Stimulated activated CD4-positive, alpha-beta T cell treated with anti-CD3 and anti-CD28 coated beads, Interleukin-15, amount 100 ng/mL, for 1 hour (primary cell): Measurements from ENCODE around the gene KRT80.

ENCODE experiments used
- DNase-seq, 2 donors: peaks; one replicate each; pipeline ENCODE4 v3.0.0-alpha.2; 2020; ENCODE audit warnings: low read depth in 1 of 2, low spot score in 1 of 2

Gene KRT80

DNA sequence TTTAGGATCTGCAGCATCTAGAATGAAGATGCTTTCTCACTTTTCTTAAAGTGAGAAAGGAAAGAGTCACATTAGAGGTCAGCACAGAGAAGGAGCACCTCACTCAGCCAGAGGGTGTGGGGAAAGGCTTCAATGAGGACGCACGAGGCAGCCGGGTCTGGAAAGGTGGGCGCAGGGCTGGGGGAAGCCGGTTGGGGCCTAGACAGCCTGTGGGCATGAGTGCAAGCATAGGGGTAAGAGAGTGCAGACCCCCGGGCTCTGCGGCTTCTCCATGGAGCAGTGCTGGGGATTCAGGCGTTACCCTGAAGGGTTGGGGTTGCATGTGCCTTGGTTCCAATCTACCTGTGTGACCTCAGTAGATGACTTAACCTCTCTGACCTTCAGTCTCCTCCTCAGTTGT is 49.9 kb downstream of the KRT80 start:
- no peak for DNase-seq

DNA sequence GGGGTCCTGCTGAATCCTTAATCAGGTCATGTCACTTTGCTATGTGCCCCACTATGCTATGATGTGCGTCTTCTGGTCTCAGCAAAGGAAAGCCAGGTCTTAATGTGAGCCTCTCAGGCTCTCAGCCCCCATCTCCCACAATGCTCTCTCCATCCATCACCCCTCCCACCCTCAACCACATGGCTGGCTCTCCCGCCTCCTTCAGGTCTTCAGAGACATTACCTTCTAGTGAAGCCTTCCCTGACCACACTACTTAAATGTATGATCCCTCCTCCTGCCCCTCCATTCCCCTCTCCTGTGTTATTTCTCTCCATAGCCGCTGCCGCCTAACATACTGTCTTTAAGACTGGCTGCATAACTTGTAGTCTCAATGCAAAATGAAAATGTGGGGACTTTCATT is 50.5 kb downstream of the KRT80 start:
- DNase-seq = no peak

DNA sequence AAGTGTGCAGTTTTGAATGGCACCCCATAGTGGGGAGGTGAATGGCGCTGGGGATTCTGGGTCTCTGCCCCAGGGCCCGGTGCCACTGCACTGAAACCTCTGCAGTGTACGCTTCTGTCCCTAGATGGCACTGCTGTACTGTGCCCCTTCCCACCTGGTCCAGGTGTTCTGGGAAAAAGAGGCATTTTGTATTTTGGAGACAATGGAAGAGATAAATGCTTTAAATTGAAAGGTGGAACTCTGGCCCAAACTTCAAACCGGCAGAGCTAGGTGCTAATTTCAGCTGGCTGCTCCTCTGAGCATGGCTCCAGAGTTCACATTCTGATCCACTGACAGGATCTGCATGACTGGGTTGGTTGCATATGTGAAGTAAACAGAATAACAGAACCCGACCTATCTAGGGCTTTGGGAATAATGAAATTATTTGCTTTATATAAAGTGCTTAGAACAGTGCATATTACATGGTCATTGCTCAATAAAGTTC is 52.2 kb downstream of the KRT80 start:
- no peak for DNase-seq

DNA sequence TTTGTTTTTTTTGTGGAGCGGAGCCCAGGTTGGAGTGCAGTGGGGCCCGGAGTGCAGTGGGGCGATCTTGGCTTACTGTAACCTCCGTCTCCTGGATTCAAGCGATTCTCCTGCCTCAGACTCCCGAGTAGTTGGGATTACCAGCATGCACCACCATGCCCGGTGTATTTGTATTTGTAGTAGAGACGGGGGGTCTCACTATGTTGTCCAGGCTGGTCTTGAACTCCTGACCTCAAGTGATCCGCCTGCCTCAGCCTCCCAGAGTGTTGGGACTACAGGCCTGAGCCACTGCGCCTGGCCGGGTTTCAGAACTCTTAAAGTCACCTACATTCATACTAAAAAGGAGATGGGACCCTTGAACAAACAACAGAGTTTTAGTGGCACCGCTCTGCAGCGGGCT is 52.7 kb downstream of the KRT80 start:
- DNase-seq = no peak

DNA sequence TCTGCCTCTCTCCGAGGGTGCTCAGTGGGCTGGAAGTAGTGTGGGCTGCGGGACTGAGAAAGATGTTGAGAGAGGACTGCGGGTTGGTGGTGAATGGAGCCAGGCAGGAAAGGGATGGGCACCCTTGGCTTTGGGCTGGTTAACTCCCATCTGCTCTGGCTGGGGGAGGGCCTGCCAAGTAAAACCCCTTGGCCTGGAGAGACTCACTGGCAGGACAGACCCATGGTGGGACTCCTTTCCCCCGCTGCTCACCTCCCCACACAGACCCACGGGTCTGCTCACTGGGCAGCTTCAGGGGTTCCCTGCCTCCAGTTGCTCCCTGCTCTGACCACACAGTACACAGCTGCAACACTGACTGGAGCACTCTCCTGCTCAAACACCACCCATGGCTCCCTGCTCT is 54.1 kb downstream of the KRT80 start:
- DNase-seq = no peak

DNA sequence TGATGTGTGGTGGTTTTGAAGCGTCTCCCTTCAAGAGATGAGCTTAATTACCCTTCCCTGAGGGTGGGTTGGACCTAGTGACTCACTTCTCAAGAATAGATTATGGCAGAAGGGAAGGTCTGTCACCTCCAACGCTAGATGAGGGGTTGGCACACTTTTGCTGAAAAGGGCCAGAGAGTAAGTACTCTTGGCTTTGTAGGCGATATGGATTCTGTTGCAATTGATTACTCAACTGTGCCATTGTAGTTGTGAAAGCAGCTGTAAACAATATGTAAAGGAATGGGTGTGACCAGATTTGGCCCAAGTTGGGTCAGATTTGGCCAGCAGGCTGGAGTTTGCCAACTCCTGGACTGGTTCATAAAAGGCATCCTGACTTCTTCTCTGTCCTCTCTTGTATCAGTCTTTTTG is 59.1 kb downstream of the KRT80 start:
- no peak for DNase-seq

DNA sequence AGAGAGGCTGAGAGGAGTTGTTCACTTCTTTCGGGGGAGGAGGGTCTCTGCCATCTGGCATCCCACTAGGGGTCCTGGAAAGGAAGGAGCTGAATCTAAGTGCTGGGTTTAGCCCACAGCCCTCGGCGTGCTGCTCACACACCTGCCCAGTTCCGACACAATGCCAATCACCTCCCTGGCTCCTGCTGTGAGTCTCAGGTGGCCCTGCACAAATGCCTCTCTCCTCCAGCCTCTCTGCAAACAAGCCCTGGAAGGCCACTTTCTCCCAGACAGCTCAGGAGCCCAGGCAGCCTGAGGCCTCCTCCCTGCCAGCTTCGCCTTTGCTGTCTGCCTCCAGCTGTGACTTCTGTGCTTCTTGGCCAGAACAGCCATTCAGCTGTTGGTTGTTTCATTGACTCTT is 61.1 kb downstream of the KRT80 start:
- DNase-seq = no peak

DNA sequence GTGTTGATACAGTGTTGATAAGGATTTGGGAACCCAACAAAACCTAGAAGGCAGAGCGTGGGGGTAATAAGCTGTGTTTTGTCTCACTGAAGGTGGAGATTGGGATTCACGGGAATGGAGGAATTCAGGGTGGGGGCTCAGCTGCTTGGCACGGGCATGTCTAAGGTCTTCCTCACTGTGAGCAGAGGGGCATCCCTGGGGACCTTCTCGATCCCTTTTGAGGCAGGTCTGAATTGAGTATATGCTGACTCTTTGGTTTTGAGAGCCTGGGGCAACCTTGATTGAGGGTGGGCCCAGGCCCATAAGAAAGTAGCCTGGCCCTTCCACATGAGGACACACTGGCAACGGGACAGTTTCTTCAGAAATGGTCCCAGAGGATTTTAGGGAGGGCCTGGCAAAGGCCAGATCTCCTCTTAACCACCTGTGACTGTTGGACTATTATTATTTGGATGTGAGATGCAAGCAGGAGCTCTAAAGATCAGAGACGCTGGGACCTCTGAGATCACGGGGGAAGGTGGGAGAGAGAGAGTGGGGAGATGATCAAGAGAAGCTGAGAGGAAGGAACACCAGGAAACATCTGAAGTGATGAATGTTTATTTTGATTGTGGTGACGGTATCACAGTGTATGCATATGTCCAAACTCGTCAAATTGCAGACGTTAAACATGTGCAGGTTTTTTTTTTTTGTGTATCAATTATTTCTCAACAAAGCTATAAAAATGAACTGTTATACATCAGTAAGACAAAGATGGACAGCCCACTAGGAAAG is 63.9 kb downstream of the KRT80 start:
- no peak for DNase-seq

DNA sequence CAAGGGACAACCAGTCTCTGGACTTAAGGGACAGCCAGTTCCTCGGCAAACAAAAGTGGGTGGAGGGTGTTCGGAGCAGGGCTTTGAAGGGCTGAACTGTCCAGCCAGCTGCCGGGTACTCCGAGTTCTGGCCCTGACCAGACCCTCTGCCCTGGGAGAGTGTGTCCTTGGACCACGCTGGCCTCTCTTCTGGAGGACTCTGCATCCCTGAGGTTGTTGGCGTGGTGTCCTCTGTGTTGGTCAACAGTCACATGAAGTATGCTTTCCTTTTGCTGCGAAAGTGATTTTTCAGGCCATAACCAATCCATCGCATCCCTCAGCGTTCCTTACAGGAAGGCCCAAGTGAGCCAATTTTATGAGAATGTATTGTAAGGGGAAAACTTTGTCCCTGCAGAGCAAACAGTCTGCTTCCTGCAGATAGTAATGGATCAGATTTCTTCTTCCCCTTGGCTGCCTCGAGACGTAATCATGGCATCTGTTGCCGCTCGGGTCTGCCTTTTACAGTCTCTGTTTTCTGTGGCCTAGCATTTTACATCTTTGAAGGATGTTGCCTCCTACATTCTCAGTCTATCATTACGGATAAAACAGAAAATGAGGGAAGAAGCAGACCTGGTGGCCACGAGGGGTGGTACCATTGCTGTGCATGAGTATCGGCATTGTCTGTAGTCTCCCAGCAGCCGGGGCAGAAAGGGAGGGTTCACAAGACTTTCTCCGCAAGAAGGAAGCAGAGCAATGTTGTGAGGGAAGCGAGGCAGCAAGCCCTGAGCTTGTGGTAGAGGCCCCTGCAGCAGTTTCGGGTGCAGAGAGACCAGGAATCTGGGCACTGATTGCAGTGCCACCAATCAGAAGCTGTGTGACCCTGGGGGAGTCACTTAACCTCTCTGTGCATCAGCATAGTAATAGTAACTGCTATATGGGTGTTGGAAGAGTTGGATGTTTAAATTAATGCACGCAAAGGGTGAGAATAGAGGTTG is 64.9 kb downstream of the KRT80 start:
- no peak for DNase-seq

DNA sequence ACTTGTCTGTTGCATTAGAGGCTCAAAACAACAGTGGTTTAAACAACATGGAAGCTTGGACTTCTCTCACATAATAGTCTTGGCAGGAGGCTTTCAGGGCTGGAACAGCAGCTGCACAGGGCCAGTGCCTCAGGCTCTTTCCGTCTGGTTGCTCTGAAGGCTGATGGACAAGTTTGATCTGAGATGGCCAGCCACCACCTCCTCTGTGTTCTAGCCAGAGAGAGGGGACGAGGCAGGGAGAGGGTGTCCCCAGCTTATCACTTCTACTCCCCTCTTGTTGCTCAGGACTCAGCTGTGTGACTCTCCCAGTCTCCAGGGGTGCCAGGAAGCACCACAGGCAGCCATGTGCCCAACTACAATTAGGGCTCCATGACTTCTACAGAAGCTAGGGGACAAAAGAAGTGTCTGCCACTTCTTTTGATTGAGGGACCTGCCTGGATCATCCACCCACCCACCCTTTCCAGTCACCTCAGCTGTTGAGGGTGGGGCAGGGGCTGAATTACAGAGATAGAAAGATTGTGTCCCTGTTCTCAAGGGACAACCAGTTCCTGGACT is 65.7 kb downstream of the KRT80 start:
- no peak for DNase-seq

DNA sequence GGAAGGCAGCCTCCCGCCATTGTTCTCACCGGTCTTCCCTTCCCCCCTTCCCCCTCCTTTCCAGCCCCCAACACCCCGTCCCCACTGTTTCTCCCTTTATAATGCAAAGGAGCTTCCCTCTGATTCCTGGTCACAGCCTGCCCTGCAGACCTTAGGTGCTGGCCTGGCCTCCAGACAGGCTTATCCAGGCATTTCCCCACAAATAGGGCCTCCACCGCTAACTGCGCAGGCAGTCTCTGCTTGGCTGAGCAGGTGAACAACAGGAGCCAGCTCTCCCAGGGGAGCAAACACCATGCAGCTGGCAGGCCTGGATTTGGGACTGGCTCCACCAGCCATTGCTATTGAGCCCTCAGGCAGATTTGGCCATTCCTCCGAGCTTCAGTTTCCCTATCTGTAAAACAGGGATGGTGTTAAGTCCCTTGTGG is 66.3 kb downstream of the KRT80 start:
- DNase-seq = no peak

DNA sequence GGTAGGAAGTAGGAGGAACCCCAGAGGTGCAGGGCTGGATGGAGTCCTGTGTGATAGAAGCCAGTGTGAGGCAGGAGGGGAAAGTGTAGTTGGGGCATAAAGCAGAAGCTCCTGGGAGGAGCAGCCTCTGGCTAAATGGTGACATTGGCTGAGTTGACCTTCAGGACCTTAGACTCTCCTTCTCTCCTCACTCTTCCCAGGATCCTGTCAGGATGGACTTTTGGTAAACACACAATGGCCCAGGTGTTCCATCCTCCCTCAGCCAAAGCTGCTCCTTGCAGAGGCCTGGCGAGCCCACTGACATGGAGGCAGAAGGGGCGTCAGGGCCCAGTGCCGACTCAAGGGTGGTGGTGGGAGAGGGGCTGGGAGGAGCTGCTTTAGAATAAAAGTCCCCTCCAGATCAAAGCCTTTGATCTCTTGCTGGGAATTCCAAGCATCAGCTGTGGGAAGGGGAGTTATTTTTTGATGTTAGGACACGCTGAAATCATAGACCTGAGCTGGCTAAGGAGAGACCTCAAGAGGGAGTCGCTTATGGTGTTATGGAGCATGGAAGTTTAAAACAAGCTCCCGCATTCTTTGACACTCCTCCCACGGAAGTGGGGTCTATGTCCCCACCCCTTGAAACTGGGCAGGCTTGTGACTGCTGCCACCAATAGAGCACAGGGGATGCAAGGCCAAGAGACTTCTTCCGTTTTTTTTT is 68.2 kb downstream of the KRT80 start:
- DNase-seq = no peak

DNA sequence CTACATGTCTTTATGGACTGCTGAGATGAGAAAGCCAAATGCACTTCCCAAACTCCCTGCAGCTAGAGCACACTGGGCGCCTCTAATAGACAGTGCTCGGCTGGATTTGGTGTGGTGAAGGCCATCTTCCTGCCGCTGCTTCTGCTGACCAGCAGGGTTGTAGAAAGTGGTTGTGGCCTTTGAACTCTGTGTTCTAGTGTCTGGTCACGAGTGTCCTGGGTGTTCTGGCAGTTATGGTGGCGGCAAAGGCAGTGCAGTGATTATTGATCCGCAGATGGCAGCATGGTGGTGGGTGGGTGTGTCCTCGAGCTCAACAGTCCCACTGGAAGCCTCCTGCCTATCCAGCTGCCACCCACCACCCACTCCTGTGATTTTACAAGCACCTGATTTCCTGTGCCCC is 68.9 kb downstream of the KRT80 start:
- no peak for DNase-seq

DNA sequence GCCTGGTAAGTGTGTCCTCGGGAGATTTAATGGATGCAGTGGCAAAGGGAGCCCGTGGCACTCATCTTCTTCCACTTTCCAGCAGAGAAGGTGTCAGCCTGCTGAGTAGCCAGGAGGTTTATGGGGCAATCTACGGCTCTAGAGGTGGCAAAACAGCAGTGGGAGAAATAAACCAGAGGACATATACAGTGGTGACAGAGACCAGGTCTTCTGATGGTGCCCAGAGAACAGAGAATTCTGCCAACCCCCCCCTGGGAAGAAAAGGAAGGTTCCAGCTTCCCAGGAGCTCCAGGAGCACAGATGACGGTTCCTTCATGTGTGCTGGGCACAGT is 69.3 kb downstream of the KRT80 start:
- no peak for DNase-seq

DNA sequence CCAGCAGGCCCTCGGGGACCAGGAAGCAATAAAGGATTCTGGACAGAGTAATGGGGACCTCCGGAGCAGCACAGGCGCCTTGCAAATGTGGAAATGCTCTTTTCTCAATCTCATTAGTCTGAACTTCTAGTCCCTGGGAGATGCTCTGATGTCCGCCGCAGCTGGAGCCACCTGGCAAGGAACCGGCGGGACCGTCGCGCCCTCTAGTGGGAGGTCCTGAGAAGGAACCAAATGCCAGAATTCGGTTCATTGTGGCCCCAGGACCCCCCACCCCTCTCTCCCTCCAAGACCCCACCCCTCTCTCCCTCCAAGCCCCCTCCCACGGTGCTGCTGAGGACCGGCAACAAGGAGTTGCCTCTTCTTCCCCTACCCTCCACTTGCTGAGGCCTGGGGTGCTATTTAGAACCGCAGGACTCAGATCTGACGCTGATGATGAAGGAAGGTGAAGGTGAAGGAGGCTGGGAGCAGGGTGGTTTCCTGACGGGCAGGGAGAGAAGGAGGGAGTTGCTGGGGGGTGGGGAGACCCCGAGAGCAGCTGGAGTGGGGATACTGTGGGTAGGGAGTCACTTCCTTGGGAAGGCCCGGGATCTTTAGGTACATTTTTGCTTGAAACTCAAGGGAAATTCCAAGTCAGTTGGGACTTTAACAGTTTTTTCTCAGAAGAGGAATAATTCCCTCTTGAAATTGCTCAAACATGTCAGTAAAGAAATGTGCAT is 69.8 kb downstream of the KRT80 start:
- DNase-seq = peak; percentile 29 to 50

DNA sequence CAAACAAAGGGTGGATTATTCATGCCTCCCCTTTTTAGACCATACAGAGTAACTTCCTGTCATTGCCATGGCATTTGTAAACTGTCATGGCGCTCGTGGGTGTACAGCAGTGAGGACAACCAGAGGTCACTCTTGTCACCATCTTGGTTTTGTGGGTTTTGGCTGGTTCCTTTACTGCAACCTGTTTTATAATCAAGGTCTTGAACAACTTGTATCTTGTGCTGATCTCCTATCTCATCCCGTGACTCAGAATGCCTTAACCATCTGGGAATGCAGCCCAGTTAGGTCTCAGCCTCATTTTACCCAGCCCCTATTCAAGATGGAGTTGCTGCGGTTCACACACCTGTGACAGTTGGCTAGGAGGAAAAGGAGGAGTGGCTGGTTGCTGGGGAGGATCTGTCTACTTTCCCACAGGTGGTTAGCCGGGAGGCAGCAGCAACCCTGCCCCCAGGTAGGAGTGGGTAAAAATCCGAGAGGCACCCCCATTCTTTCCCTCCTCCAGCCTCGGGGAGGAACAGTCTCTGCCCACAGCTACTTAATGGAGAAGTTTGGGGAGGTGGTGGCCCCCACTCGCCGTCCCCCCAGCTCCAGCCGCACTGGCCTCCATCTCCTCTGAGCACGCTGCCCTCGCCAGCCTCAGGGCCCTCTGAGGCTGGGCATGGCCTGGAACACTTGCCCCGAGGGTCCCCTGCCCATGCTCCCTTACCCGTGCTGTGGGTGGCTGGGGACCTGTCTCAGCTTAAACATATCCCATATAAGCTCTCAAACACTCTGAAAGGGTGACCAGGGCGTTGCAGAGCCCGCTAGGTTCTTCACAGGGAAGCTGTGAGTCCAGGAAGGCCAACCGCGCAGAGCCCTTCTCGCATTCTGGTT is 70.6 kb downstream of the KRT80 start:
- DNase-seq = no peak

DNA sequence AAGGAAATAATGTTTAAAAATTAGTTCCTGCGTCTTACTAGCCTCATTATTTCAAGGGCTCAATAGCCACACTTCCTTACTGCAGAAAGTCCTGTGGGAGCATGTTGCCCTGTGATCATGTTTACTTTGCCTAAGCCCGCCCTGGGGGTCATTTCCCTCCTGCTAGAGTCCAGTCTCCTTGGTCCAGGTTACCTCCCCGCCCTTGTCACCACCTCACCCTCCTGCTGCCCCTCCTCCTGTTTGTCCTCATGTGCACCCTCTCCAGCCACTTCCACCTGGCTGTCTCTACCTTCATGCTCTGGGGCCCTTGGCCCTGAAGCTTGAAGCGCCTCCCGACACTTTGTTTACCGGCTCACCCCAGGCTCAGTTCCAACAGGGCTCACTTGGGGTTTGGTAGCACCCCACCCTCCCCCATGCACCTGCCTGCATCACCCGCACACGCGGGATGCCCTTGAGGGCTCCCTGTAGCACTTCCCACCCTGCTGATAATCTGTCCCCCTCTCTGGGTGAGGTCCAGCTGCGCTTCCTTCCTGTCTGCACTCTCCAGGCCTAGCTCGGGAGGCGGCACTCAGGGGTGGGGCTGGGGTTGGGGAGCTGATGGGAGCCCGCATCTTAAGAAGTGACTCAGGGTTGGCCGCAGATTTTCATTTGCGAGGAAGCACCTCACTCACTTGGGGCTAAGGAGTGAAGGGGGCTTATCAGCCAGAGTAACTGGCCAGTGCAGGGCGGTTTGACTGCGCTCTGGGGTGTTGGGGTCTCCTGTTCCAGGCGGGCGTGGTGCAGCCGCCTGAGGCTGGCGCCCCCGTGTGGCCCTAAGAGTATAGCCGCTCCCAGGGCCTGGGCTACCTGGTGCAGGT is 72.2 kb downstream of the KRT80 start:
- DNase-seq = peak in 1 of 2 donors; percentile 20
